Amniotic stem cell (primary cell): ENCODE results near the gene CDH16.
"Not testable (repeated sequence)": the region's sequence is repeated elsewhere in the genome, so short reads cannot be mapped to it uniquely, and the experiment has no call there.

Experiments used
- DNase-seq: peaks from one replicate; lab custom pipeline; 2025; lab: John Stamatoyannopoulos, UW

Gene CDH16

DNA sequence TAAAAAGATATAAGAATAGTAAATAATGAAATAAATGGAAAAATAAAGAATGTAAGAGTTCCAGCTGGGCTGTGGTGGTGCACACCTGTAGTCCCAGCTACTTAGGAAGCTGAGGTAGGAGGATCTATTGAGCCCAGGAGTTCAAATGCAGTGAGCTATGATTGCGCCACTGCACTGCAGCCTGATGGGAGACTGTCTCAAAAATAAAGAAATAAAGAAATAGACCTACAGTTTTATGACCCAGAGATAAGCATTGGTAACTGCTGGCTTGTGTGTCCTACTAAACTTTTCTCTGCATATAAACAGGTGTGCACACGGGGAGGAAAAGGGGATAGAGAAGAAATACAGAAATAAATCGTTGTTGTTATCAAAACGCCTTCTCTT is 46.1 kb downstream of the CDH16 start:
- no peak for DNase-seq

DNA sequence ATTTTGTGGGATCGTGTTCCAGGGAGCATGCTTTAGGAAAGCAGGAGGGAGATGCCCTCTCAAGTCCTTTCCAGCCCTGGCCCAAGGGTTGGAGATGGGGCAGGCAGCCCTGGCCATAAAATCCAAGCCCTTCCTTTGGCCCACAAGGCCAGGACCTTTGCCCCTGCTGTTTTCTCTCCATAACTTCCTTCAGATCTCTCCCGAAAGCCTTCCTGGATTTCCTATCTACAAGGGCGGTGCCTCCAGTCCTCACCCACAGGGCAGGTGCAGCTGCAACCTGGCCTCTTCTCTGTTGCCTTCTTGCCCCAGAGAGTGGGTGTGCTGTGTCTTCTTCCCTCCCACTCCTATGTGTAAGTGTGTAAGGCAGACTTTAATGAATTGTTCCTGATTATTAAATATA is 46.8 kb downstream of the CDH16 start:
- DNase-seq, result no peak

DNA sequence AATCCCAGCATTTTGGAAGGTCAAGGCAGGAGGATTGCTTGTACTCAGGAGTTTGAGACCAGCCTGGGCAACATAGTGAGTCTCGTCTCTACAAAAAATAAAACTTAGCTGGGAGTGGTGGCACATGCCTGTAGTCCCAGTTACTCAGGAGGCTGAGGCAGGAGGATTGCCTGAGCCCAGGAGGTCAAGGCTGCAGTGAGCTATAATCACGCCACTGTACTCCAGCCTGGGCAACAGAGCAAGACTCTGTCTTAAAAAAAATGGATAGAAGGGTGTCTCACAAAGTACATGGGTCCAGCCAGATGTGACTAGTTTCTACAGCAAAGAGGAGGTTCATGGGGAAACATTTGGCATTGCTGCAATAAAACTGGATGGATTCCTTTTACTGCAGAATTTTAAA is 47.3 kb downstream of the CDH16 start:
- not testable (repeated sequence) for DNase-seq

DNA sequence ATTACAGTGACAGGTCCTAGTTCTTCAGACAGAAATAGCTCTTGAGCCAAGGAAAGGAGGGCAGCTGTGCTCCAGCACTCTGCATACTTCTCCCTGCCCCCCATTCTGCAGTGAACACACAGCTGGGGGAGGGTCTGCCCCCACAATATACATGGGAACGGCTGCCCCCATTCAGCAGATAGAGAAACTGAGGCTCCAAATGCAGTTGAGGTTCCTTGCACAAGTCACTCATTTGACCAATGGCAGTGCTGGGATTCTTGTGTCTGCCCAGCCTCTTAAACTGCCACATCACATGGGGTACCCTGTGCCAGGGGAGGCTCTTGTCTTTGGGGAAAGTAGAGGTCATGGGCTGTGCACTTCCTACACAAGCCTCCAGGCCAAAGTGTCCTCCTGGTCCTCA is 49.3 kb downstream of the CDH16 start:
- DNase-seq, result no peak

DNA sequence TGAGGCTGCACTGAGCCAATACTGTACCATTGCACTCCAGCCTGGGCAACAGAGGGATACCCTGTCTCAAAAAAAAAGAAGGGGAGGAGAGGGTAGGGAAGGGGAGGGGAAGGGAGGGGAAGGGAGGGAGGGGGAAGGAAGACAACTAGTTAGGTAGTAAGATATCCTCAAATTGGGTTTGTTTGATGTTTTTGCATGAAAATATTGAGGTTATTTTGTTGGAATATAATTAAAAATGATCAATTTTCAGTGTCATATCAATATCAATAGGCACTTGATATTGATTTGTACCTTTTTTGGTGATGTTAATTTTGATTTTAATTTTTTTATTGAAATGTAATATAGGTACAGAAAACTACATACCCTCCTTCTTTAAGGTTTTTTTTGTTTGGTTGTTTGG is 55.0 kb downstream of the CDH16 start:
- DNase-seq, result no peak

DNA sequence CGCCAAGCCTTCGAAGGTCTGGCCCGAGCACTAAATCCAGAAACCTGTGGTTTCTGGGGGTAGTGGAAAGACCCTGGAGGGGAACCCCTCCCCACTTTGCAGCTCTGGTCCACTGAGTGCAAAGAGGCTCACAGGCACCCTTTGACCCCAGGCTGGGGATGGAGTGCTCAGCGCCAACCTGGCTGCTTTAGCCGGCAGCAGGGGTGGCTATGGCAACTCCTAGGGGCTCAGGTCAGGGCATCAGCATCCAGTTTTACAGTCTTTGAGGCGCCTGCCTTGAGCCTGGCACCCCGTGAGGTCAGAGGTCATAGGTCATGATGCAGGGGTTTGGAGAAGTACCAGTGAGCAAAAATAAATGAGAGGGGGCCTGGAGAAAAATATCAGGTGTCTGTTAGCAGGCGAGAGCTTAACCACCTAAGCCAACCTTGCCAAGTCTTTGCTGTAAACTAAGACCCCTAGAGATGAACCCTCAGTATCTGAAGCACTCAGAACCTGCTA is 56.6 kb downstream of the CDH16 start:
- DNase-seq, result no peak

DNA sequence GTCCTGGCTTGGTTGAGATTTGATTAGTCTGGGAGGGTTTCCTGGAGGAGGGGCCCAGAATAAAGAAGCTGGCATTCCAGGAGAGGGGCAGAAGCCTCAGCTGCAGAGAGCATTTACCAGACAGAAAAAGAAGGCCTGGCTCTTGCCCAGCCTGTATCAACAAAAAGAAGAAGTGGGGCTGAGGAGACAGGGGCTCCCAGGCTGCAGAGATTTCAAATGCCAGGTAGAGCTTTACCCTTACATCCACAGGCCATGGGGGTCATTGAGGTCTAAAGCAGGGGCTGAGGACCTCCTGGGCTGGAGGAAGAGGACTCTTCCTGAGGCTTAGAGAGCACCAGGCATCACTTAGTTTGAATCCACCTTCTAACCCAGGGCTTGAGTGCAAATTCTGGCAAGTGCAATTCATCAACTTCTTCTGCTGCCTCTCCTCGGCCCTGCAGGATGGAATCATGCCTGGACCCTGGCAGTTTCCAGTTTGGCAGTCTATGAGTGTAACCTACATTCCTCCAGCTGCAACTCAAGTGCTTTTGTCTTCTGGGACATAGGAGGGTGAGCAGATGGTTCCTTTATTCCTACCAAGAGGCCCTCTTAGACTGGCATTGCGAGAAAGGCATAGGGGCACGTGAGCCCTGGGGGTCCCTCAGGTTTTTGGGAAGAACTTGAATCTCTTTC is 59.2 kb downstream of the CDH16 start:
- no peak for DNase-seq

DNA sequence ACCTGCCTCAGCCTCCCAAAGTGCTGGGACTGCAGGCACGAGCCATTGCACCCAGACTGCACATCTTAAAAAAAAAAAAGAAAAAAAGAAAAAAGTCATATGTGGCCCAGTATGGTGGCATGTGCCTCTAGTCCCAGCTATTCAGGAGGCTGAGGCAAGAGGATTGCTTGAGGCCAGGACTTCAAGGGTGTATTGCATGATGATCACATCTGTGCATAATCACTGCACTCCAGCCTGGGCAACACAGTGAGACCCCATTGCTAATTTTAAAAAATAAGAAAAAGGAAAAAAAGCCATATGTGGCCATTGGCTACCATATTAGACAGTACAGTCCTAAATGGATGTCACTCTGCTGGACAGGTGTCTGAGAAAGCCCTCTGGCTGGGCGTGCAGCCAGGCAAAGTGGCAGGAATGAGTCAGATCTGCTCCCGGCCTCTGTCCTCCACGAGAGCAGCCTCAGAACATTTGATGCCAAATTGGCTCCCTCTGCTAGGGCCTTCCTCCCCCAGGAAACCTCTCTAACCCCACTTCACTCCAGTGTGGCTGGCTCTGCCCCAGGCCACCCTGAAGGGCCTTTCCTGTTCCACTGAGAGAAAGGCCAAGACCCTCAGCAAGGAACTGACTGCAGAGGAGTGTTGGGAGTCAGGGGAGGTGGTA is 59.8 kb downstream of the CDH16 start:
- DNase-seq, result no peak
